ENCODE measurements around the gene MT1X. TPM values are rescaled to one million over a fixed set of nuclear protein-coding genes. Genes with fewer than 3 reads are reported as not detected.
"Not testable (repeated sequence)": the region's sequence is repeated elsewhere in the genome, so short reads cannot be mapped to it uniquely, and the experiment has no call there.

The MT1X gene
- total RNA-seq, 8 experiments from 2014 or later: 21.9 to 1,765 (median 42.9) TPM

DNA sequence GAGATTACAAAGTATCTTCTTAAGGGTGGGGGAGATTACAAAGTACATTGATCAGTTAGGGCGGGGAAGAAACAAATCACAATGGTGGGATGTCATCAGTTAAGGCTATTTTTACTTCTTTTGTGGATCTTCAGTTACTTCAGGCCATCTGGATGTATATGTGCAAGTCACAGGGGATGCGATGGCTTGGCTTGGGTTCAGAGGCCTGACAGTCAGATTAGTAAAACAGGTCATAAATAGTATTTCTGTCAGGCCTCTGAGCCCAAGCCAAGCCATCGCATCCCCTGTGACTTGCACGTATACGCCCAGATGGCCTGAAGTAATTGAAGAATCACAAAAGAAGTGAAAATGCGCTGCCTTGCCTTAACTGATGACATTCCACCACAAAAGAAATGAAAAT lies 7.7 kb upstream of the MT1X start:
- peak in 3 of 8 experiments; percentile 62 to 66 (median 63) for ATAC-seq (replicated peaks in 6 of 8)
- in situ Hi-C loops (cut with MboI; ENCODE audit: low pct_unique_long_range_greater_than_20kb in 2 of 9, low sequenced_read_pairs in 9 of 9, unreplicated experiment in 9 of 9); H3K27ac ChIP-seq; H3K4me3 ChIP-seq: not testable (repeated sequence)
- WGBS, 10 experiments: 0 to 87% (median 43%) methylated on average over 1 to 3 of the region's 6 CpGs; no CpG with 5 or more reads in 5 of the 10 experiments
- H3K4me1 ChIP-seq (replicated peaks in 1 of 2): peaks cover 10 to 21% of the 10 kb centered on the region in 2 donors

DNA sequence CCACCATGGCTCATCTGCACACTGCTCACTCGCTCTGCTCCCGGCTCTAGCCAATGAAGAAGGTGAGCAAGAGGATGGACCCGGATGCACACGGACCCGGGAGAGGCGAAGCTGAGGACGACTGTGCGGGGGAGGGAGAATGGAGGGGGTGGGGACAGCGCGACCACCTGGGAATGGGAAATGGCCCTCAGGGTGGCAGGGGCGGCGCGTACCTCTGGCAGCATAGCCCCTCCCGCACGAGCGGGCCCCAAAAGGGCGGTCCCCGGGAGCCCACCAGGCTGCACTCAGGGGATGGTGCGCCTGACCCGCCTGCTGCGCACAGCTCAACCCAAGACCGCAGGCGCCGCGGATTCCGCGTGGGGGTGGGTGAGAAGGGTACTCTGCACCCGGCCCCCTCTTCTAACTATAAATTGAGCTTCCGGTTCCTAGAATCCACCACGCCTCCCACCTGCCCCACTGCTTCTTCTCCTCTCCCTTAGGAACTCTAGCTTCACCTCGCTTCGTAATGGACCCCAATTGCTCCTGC lies 6.5 kb upstream of the MT1X start:
- Histone ChIP-seq H3K27ac (no peak overlapping the region), H3K4me1 (replicated peaks in 1 of 2) (peaks cover 10 to 17% of the 10 kb centered on the region in 2 donors), H3K4me3 (no peak overlapping the region)
- 13 to 92% (median 73%) methylated on average over 2 to 4 of the region's 32 CpGs; no CpG with 5 or more reads in 4 of the 10 experiments for WGBS, 10 experiments
- peak in 4 of 8 experiments; percentile 10 to 21 (median 15) for ATAC-seq (replicated peaks in 6 of 8)
- in situ Hi-C loops (cut with MboI; ENCODE audit: low pct_unique_long_range_greater_than_20kb in 2 of 9, low sequenced_read_pairs in 9 of 9, unreplicated experiment in 9 of 9): loop anchor here in 2 of 9 experiments (25.0 kb wide), 1 partner anchor 963 kb away; no protein-coding TSS in a partner anchor

DNA sequence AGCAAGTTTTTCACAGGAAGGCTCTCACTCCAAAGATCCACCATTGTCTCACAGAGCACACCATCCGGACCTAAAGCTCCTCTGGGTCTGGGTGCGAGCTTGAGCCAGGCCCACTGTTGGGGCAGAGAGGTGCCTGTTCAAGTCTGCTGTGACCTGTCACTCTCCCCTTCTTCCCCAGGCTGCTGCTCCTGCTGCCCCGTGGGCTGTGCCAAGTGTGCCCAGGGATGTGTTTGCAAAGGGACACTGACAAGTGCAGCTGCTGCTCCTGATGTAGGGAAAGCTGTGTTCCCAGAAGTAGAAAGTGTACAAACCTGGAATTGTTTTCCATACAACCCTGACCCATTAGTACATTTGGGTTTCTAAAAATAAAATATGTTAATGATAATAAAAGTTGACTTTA lies 4.8 kb upstream of the MT1X start:
- ATAC-seq (replicated peaks in 6 of 8): no peak
- WGBS, 10 experiments: 10 to 100% (median 63%) methylated on average over 1 to 2 of the region's 3 CpGs; no CpG with 5 or more reads in 4 of the 10 experiments
- in situ Hi-C loops (cut with MboI; ENCODE audit: low pct_unique_long_range_greater_than_20kb in 2 of 9, low sequenced_read_pairs in 9 of 9, unreplicated experiment in 9 of 9): loop anchor here in 2 of 9 experiments (25.0 kb wide), 1 partner anchor 965 kb away; no protein-coding TSS in a partner anchor
- Histone ChIP-seq H3K4me3 (no peak overlapping the region), H3K27ac (no peak overlapping the region), H3K4me1 (replicated peaks in 1 of 2) (peaks cover 16 to 24% of the 10 kb centered on the region in 2 donors)

- Histone ChIP-seq H3K27ac (no peak overlapping the region), H3K4me3 (no peak overlapping the region), H3K4me1 (replicated peaks in 1 of 2) (peaks cover 15 to 35% of the 10 kb centered on the region in 2 donors)
- 43 to 100% (median 83%) methylated on average over 1 to 2 of the region's 3 CpGs; no CpG with 5 or more reads in 5 of the 10 experiments for WGBS, 10 experiments
- in situ Hi-C loops (cut with MboI; ENCODE audit: low pct_unique_long_range_greater_than_20kb in 2 of 9, low sequenced_read_pairs in 9 of 9, unreplicated experiment in 9 of 9): loop anchor here in 2 of 9 experiments (25.0 kb wide), 1 partner anchor 967 kb away; no protein-coding TSS in a partner anchor
- ATAC-seq (replicated peaks in 6 of 8): no peak
These were observed 3.1 kb upstream of the MT1X start for GRCh38 chr16:56679078-56679730.

DNA sequence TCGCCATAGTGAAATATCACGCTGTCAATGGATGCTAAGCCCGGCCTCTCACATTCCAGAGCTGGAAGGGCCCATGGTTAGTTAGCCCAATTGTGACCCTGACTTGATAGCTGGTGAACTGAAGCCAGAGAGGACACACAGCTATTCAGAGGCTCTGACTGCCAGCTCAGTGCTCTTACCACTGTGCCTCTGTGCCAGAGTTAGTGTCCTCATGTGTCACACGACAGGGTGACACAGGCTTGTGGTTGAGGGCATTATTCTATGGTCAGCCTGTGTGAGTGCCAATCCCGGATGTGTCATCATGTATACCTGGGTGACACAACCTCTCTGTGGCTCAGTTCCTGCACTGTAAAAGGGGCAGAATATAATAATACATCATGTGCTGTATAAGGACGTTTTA lies 2.5 kb upstream of the MT1X start:
- ATAC-seq (replicated peaks in 6 of 8): no peak
- in situ Hi-C loops (cut with MboI; ENCODE audit: low pct_unique_long_range_greater_than_20kb in 2 of 9, low sequenced_read_pairs in 9 of 9, unreplicated experiment in 9 of 9): loop anchor here in 2 of 9 experiments (25.0 kb wide), 1 partner anchor 968 kb away; no protein-coding TSS in a partner anchor
- Histone ChIP-seq H3K4me3 (no peak overlapping the region), H3K27ac (no peak overlapping the region), H3K4me1 (replicated peaks in 1 of 2) (peaks cover 11 to 31% of the 10 kb centered on the region in 2 donors)
- WGBS, 10 experiments: 21 to 100% (median 65%) methylated on average over 1 to 5 of the region's 6 CpGs; no CpG with 5 or more reads in 3 of the 10 experiments

DNA sequence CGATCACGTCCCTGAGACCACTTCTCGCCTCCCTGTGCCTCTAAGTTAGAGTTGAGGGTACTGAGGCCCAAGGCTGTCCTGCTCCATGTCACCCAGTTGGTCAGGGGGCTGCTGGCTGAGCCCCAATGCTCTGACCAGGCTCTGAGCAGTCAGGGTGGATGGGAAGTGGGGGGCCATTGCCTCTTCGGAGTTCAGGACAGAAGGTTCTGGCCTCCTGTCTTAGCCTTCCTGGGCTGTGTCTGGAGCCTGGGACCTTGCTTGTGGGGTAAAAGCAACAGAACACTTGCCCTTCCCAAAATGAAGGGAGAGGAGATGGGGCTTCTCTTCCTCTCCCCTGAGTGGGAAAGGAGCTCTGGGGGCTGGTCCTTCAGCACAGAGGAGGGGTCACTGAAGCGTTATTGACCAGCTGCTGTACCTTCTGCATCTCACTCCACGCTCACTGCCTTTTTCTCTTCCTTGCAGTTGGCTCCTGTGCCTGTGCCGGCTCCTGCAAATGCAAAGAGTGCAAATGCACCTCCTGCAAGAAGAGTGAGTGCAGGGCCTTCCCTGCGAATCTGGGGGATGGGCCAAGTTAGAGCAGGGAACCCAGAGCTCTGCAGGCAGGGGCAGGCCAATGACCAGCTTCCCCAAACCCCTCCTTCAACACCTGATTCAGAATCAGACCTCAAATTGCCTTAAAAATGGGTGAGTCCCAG lies 580 bp downstream of the MT1X start:
- 0 to 20% (median 10%) methylated on average over 1 to 3 of the region's 8 CpGs; no CpG with 5 or more reads in 3 of the 10 experiments for WGBS, 10 experiments
- no peak overlapping the region for H3K27ac ChIP-seq
- peak overlapping the region; percentile 28 to 44 (median 38) for H3K4me3 ChIP-seq
- peaks cover 7 to 20% of the 10 kb centered on the region in 2 donors for H3K4me1 ChIP-seq (replicated peaks in 1 of 2)
- peak in 6 of 8 experiments; percentile 2 to 11 (median 5) for ATAC-seq (replicated peaks in 6 of 8)
- in situ Hi-C loops (cut with MboI; ENCODE audit: low pct_unique_long_range_greater_than_20kb in 2 of 9, low sequenced_read_pairs in 9 of 9, unreplicated experiment in 9 of 9): loop anchor here in 2 of 9 experiments (25.0 kb wide), 1 partner anchor 971 kb away; no protein-coding TSS in a partner anchor

- Histone ChIP-seq H3K4me3 (peak overlapping the region in 1 of 5 donors; percentile 44), H3K27ac (no peak overlapping the region), H3K4me1 (replicated peaks in 1 of 2) (peaks cover 7 to 20% of the 10 kb centered on the region in 2 donors)
- in situ Hi-C loops (cut with MboI; ENCODE audit: low pct_unique_long_range_greater_than_20kb in 2 of 9, low sequenced_read_pairs in 9 of 9, unreplicated experiment in 9 of 9): loop anchor here in 2 of 9 experiments (25.0 kb wide), 1 partner anchor 971 kb away; no protein-coding TSS in a partner anchor
- 40 to 86% (median 80%) methylated on average over 1 to 4 of the region's 5 CpGs; no CpG with 5 or more reads in 1 of the 10 experiments for WGBS, 10 experiments
- no peak for ATAC-seq (replicated peaks in 6 of 8)
These were observed 1.3 kb downstream of the MT1X start for GRCh38 chr16:56683424-56684172.

DNA sequence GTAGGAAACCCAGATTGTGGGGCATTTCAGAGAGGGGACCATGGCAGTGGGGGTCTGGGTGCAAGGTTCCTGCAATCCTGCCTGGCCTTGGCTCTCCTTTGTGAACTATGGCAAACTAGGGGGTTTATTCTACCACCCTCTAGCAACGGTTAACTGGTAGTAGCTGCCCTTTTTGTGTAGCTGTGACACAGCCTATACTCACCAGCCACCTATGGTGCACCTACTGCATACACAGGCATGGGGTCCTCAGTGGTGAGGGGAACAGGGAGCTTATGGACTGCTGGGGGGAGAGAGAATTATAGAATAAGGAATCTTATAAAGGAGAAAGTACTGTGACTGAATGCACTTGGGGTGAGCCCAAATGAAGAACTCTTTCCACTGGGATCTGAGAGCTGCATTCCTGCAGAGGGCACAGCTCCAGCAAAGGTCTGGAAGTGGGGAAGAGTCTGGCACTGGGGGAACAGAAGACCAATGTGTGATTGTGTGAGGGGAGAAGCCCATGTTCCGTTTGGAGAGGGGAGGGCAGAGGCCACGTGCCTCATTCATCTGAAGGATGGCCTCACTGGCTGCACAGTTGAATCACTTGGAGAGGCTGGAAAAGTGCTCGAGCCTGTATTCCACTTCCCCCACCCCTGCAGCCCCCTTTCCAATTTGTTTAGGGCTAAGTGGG lies 2.1 kb downstream of the MT1X start:
- H3K4me3 ChIP-seq: no peak overlapping the region
- H3K27ac ChIP-seq: no peak overlapping the region
- 0 to 100% (median 44%) methylated on average over 1 to 2 of the region's 4 CpGs; no CpG with 5 or more reads in 1 of the 10 experiments for WGBS, 10 experiments
- no peak for ATAC-seq (replicated peaks in 6 of 8)
- H3K4me1 ChIP-seq (replicated peaks in 1 of 2): peaks cover 7 to 20% of the 10 kb centered on the region in 2 donors
- in situ Hi-C loops (cut with MboI; ENCODE audit: low pct_unique_long_range_greater_than_20kb in 2 of 9, low sequenced_read_pairs in 9 of 9, unreplicated experiment in 9 of 9): loop anchor here in 2 of 9 experiments (25.0 kb wide), 1 partner anchor 972 kb away; no protein-coding TSS in a partner anchor

GRCh38 chr16:56684926-56685590 lies 2.8 kb downstream of the MT1X start:
- Histone ChIP-seq H3K4me3 (no peak overlapping the region), H3K4me1 (replicated peaks in 1 of 2) (peaks cover 7 to 20% of the 10 kb centered on the region in 2 donors), H3K27ac (no peak overlapping the region)
- no peak for ATAC-seq (replicated peaks in 6 of 8)
- 40 to 100% (median 90%) methylated on average over 1 to 4 of the region's 4 CpGs; no CpG with 5 or more reads in 5 of the 10 experiments for WGBS, 10 experiments
- in situ Hi-C loops (cut with MboI; ENCODE audit: low pct_unique_long_range_greater_than_20kb in 2 of 9, low sequenced_read_pairs in 9 of 9, unreplicated experiment in 9 of 9): loop anchor here in 2 of 9 experiments (25.0 kb wide), 1 partner anchor 973 kb away; no protein-coding TSS in a partner anchor

GRCh38 chr16:56686758-56687157 lies 4.5 kb downstream of the MT1X start:
- ATAC-seq (replicated peaks in 6 of 8): no peak
- no peak overlapping the region for H3K4me3 ChIP-seq
- no peak overlapping the region for H3K27ac ChIP-seq
- in situ Hi-C loops (cut with MboI; ENCODE audit: low pct_unique_long_range_greater_than_20kb in 2 of 9, low sequenced_read_pairs in 9 of 9, unreplicated experiment in 9 of 9): loop anchor here in 2 of 9 experiments (25.0 kb wide), 1 partner anchor 974 kb away; no protein-coding TSS in a partner anchor
- peaks cover under 1 to 15% of the 10 kb centered on the region in 2 donors for H3K4me1 ChIP-seq (replicated peaks in 1 of 2)
- 87 to 100% (median 92%) methylated on average over 1 to 6 of the region's 7 CpGs; no CpG with 5 or more reads in 3 of the 10 experiments for WGBS, 10 experiments

DNA sequence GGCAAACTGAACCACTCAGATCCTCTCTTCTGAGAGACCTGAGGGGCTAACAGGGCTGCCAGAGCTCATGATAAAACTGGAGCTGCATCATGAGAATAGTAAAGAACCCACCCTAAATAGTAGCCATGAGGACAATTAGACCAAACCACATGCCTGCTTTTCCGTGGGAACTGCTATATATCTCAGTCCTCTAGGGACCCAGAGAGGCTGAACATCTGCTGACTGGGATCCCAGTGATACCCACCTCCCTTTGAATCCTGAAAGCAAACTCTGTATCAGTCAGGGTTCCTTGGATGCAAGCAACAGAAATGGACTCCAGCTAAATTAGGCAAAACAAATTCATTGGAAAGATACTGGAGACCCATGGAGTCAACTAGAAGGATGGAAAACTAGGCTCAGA lies 6.5 kb downstream of the MT1X start:
- Histone ChIP-seq H3K4me3 (no peak overlapping the region), H3K4me1 (replicated peaks in 1 of 2) (peaks cover 0 to under 1% of the 10 kb centered on the region in 2 donors), H3K27ac (no peak overlapping the region)
- in situ Hi-C loops (cut with MboI; ENCODE audit: low pct_unique_long_range_greater_than_20kb in 2 of 9, low sequenced_read_pairs in 9 of 9, unreplicated experiment in 9 of 9): loop anchor here in 2 of 9 experiments (25.0 kb wide), 1 partner anchor 976 kb away; no protein-coding TSS in a partner anchor
- ATAC-seq (replicated peaks in 6 of 8): peak in 1 of 8 experiments; percentile 34
- 0 to 20% methylated on average over 1 of the region's 1 CpG; no CpG with 5 or more reads in 8 of the 10 experiments for WGBS, 10 experiments
